AG10803 (cell line): ENCODE results near the gene CPM.

Experiments
- DNase-seq: peaks from one replicate; pipeline ENCODE4 v3.0.0; 2010; ENCODE audit warnings: low read depth
- H3K4me3 ChIP-seq: 2 replicates; pipeline ENCODE4 v1.5.1; 2011; ENCODE audit warnings: mild to moderate bottlenecking, low read length, control low read depth
- TF ChIP-seq, protein P1 (sequence below): conservative IDR thresholded peaks from 2 replicates; pipeline ENCODE4 v1.5.1; 2011; ENCODE audit warnings: mild to moderate bottlenecking, low read length, control low read depth, inconsistent platforms

CPM gene

DNA sequence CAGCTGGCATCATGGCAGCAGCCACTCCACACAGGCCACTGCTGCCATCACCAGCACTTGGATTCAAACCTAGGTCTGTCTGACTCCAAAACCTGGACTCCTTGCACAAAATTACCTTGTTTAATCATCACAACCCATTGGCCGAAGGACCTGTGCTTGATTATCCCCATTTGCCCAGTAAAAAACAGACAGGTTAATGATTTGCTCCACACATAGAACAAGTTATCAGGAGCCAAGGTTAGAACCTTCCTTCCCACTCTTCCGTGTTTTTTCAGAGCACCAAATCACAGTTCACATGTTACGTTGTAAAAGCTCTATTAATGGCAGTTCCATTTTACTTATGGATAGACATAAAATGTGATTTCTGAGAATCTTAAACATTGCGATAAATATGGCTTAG is 23.5 kb upstream of the CPM start:
- H3K4me3 ChIP-seq = no peak overlapping the region
- TF ChIP-seq, protein P1, sequence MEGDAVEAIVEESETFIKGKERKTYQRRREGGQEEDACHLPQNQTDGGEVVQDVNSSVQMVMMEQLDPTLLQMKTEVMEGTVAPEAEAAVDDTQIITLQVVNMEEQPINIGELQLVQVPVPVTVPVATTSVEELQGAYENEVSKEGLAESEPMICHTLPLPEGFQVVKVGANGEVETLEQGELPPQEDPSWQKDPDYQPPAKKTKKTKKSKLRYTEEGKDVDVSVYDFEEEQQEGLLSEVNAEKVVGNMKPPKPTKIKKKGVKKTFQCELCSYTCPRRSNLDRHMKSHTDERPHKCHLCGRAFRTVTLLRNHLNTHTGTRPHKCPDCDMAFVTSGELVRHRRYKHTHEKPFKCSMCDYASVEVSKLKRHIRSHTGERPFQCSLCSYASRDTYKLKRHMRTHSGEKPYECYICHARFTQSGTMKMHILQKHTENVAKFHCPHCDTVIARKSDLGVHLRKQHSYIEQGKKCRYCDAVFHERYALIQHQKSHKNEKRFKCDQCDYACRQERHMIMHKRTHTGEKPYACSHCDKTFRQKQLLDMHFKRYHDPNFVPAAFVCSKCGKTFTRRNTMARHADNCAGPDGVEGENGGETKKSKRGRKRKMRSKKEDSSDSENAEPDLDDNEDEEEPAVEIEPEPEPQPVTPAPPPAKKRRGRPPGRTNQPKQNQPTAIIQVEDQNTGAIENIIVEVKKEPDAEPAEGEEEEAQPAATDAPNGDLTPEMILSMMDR = no peak
- no peak for DNase-seq

DNA sequence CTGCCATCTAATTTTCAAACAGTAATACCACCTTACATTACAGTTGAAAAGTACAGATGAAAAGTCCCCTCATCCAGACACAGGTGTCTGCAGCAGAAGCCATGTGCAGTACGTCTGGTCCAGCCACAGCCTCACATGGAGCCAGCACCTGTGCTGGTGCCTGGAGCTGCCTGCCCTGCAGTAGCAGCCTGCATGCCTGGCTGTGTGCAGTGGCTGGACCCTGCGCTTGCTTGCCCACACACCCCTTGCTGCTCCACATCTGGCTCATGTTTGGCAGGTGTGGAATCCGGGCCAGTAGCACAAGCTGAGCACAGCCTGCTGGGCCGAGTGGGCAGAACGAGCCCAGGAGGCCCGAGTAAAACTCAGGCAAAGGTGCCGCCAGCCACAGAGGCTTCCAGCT is 21.8 kb upstream of the CPM start:
- no peak for DNase-seq
- no peak overlapping the region for H3K4me3 ChIP-seq
- TF ChIP-seq, protein P1 = no peak

DNA sequence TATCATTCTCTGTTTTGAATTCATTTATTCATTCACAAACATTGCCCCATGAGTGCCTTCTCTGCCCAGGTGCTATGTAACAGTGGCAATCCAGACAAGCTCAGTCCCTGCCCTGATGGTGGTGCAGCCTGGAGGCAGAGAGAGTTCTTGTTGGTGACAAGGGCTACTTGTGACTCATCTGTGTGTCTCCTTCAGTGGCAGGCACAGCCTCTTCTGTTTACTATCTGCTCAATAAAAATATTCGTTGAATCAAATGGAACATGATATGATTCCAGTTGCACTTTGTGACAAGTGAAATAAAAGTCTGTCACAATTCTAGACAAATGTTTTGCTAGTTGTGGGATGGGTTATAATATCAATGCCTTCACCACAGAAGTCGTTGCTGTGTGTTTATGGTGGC is 20.6 kb upstream of the CPM start:
- DNase-seq = no peak
- H3K4me3 ChIP-seq = no peak overlapping the region
- TF ChIP-seq, protein P1 = no peak

GRCh38 chr12:68951652-68952051 is 18.7 kb upstream of the CPM start:
- TF ChIP-seq, protein P1 = no peak
- no peak for DNase-seq

GRCh38 chr12:68950511-68950910 is 17.5 kb upstream of the CPM start:
- TF ChIP-seq, protein P1 = no peak
- no peak overlapping the region for H3K4me3 ChIP-seq
- DNase-seq = no peak

More at GRCh38 chr12:68951652-68952051, 18.7 kb upstream of the CPM start:
- no peak overlapping the region for H3K4me3 ChIP-seq

GRCh38 chr12:68945255-68945654 is 12.3 kb upstream of the CPM start:
- no peak overlapping the region for H3K4me3 ChIP-seq
- DNase-seq = no peak
- TF ChIP-seq, protein P1 = no peak

GRCh38 chr12:68944296-68945076 is 11.5 kb upstream of the CPM start:
- TF ChIP-seq, protein P1 = no peak
- no peak overlapping the region for H3K4me3 ChIP-seq
- no peak for DNase-seq
